CD14-positive monocyte (primary cell): Measurements from ENCODE around the gene CSMD2. TPM values are rescaled to one million over a fixed set of nuclear protein-coding genes. Genes with fewer than 3 reads are reported as not detected.

Source experiments
- DNase-seq, 3 donors: peaks; one replicate each; pipeline ENCODE4 v3.0.0-alpha.2; 2011 to 2022
- H2AFZ ChIP-seq: 2 replicates; pipeline ENCODE4 v1.6.0; 2012; ENCODE audit warnings: mild to moderate bottlenecking, low read depth, low read length, inconsistent platforms; ENCODE audit not compliant: insufficient read depth, poor library complexity, severe bottlenecking
- H3K27ac ChIP-seq, 2 donors: 1 replicate in 1 of 2; 2 replicates in 1 of 2; pipeline ENCODE4 v1.5.1; 2012 to 2013; ENCODE audit warnings: low read length in 2 of 2, control low read depth in 1 of 2, inconsistent platforms in 1 of 2, low read depth in 1 of 2, mild to moderate bottlenecking in 1 of 2
- H3K27me3 ChIP-seq, 2 donors: one replicate each; pipeline versions ENCODE4 v1.6.0 to v1.6.1; 2011 to 2013; ENCODE audit warnings: low read length in 2 of 2; ENCODE audit not compliant: control insufficient read depth in 2 of 2, insufficient read depth in 2 of 2
- H3K36me3 ChIP-seq, 2 donors: replicated peaks in 1 of 2; 1 replicate in 1 of 2; 2 replicates in 1 of 2; pipeline versions ENCODE4 v1.5.1 to v1.6.1; 2012 to 2013; ENCODE audit warnings: low read length in 2 of 2, control low read depth in 1 of 2, inconsistent platforms in 1 of 2, mild to moderate bottlenecking in 1 of 2; ENCODE audit not compliant: insufficient read depth in 2 of 2, control insufficient read depth in 1 of 2
- H3K4me1 ChIP-seq, 2 donors: 1 replicate in 1 of 2; 2 replicates in 1 of 2; pipeline versions ENCODE4 v1.5.1 to v1.6.1; 2012 to 2013; ENCODE audit warnings: low read length in 2 of 2, control low read depth in 1 of 2, inconsistent platforms in 1 of 2, mild to moderate bottlenecking in 1 of 2, moderate library complexity in 1 of 2; ENCODE audit not compliant: insufficient read depth in 2 of 2, control insufficient read depth in 1 of 2
- H3K4me2 ChIP-seq: replicated peaks from 2 replicates; pipeline ENCODE3; 2012; ENCODE audit warnings: low read length, moderate library complexity, mild to moderate bottlenecking; ENCODE audit not compliant: poor library complexity, severe bottlenecking; ENCODE audit errors: extremely low read depth
- H3K4me3 ChIP-seq, 3 experiments: fragments of 200-600 bp in 1 of 3; sonication (generic) in 1 of 3; replicated peaks in 1 of 3; 1 replicate in 2 of 3; 2 replicates in 1 of 3; pipeline ENCODE4 v1.5.1; 2011 to 2013; ENCODE audit warnings: low read length in 3 of 3, mild to moderate bottlenecking in 3 of 3, control low read depth in 2 of 3, low read depth in 2 of 3, inconsistent platforms in 1 of 3, moderate library complexity in 1 of 3
- H3K79me2 ChIP-seq: 2 replicates; pipeline ENCODE4 v1.6.0; 2012; ENCODE audit warnings: mild to moderate bottlenecking, control low read depth, inconsistent platforms, low read length, moderate library complexity; ENCODE audit not compliant: insufficient read depth
- H3K9ac ChIP-seq: 2 replicates; pipeline ENCODE4 v1.6.0; 2017; ENCODE audit warnings: low read length, mild to moderate bottlenecking; ENCODE audit not compliant: insufficient read depth, poor library complexity, severe bottlenecking
- H3K9me3 ChIP-seq, 2 donors: replicated peaks in 1 of 2; 1 replicate in 1 of 2; 2 replicates in 1 of 2; pipeline versions ENCODE4 v1.5.1 to v1.6.1; 2012 to 2013; ENCODE audit warnings: low read length in 2 of 2, control low read depth in 1 of 2; ENCODE audit not compliant: control insufficient read depth in 1 of 2, insufficient read depth in 1 of 2
- H4K20me1 ChIP-seq: 2 replicates; pipeline ENCODE4 v1.6.0; 2012; ENCODE audit warnings: mild to moderate bottlenecking, low read length, control low read depth, moderate library complexity; ENCODE audit not compliant: insufficient read depth
- H3K27ac Mint-ChIP-seq, 7 donors: one replicate each; pipeline ENCODE4 v1.8.0; 2020; ENCODE audit warnings: mild to moderate bottlenecking in 7 of 7, mixed read lengths in 7 of 7, moderate library complexity in 6 of 7, inconsistent platforms in 2 of 7
- H3K27me3 Mint-ChIP-seq, 3 donors: one replicate each; pipeline ENCODE4 v1.8.0; 2021 to 2022; ENCODE audit warnings: low read depth in 3 of 3, mild to moderate bottlenecking in 3 of 3, mixed read lengths in 3 of 3, moderate library complexity in 3 of 3, inconsistent platforms in 1 of 3
- H3K36me3 Mint-ChIP-seq, 2 donors: one replicate each; pipeline ENCODE4 v1.8.0; 2020; ENCODE audit warnings: mixed read lengths in 2 of 2, inconsistent platforms in 1 of 2, mild to moderate bottlenecking in 1 of 2
- H3K4me1 Mint-ChIP-seq: one replicate; pipeline ENCODE4 v1.8.0; 2020; ENCODE audit warnings: mild to moderate bottlenecking, mixed read lengths
- H3K4me3 Mint-ChIP-seq, 2 donors: one replicate each; pipeline ENCODE4 v1.8.0; 2020; ENCODE audit warnings: mild to moderate bottlenecking in 2 of 2, mixed read lengths in 2 of 2, moderate library complexity in 1 of 2
- H3K9me3 Mint-ChIP-seq, 7 donors: one replicate each; pipeline ENCODE4 v1.8.0; 2020 to 2022; ENCODE audit warnings: mixed read lengths in 7 of 7, mild to moderate bottlenecking in 6 of 7, moderate library complexity in 6 of 7, inconsistent platforms in 2 of 7
- WGBS: methylation state at CpG from one replicate; pipeline ENCODE4 v1.1.5; 2013; ENCODE audit warnings: missing lambda C conversion rate; ENCODE audit not compliant: insufficient coverage; 5-methylcytosine and 5-hydroxymethylcytosine counted together
- intact Hi-C, 2 donors: fragments of 100-400 bp; cut with micrococcal nuclease; formaldehyde crosslinking; loops; one replicate each; pipeline versions ENCODE4 v1.15.0 to v1.15.1; 2023
- polyA plus RNA-seq, 3 donors: library from polyadenylated mRNA; depleted of rRNA in 1 of 3; unstranded in 2 of 3; stranded (reverse) in 1 of 3; fragments of 300-500 nt in 2 of 3; fragments of >200 nt in 1 of 3; fragmentation: Illumina TruSeq in 2 of 3; gene quantifications; 1 replicate in 2 of 3; 2 replicates in 1 of 3; pipeline ENCODE4 v1.2.3, GENCODE V29; 2012 to 2021
- TF ChIP-seq, protein P1 (sequence below): fragments of 200-600 bp; IDR thresholded peaks from one replicate; pipeline ENCODE4 v1.8.0; 2022; ENCODE audit warnings: antibody characterized with exemption, mild to moderate bottlenecking

The CSMD2 gene
- polyA plus RNA-seq, 3 donors: 0.04 TPM; not detected in 2

- Histone ChIP-seq H3K27ac (no peak overlapping the region), H2AFZ (no peak overlapping the region), H3K9ac (no peak overlapping the region), H3K4me1 (no peaks in the 10 kb centered on the region), H3K27me3 (no peaks in the 10 kb centered on the region), H3K4me2 (no peak overlapping the region), H3K9me3 (no peaks in the 10 kb centered on the region), H3K4me3 (no peak overlapping the region), H4K20me1 (no peaks in the 10 kb centered on the region), H3K79me2 (no peaks in the 10 kb centered on the region), H3K36me3 (no peaks in the 10 kb centered on the region)
- Mint-ChIP-seq H3K4me1 (no peaks in the 10 kb centered on the region), H3K4me3 (no peak overlapping the region), H3K9me3 (peaks cover 0 to 2% (median 0%) of the 10 kb centered on the region in 7 donors), H3K36me3 (no peaks in the 10 kb centered on the region), H3K27me3 (peaks cover 0 to 9% (median 5%) of the 10 kb centered on the region in 3 donors), H3K27ac (no peak overlapping the region)
- DNase-seq: no peak
- intact Hi-C loops: no loop called here
- TF ChIP-seq, protein P1, sequence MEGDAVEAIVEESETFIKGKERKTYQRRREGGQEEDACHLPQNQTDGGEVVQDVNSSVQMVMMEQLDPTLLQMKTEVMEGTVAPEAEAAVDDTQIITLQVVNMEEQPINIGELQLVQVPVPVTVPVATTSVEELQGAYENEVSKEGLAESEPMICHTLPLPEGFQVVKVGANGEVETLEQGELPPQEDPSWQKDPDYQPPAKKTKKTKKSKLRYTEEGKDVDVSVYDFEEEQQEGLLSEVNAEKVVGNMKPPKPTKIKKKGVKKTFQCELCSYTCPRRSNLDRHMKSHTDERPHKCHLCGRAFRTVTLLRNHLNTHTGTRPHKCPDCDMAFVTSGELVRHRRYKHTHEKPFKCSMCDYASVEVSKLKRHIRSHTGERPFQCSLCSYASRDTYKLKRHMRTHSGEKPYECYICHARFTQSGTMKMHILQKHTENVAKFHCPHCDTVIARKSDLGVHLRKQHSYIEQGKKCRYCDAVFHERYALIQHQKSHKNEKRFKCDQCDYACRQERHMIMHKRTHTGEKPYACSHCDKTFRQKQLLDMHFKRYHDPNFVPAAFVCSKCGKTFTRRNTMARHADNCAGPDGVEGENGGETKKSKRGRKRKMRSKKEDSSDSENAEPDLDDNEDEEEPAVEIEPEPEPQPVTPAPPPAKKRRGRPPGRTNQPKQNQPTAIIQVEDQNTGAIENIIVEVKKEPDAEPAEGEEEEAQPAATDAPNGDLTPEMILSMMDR: no peak
- WGBS: 98% methylated on average over 16 of the region's 18 CpGs
Observed at GRCh38 chr1:33714421-33714820, 450.6 kb downstream of the CSMD2 start.

- Histone ChIP-seq H4K20me1 (no peaks in the 10 kb centered on the region), H2AFZ (no peak overlapping the region), H3K4me2 (no peak overlapping the region), H3K79me2 (no peaks in the 10 kb centered on the region), H3K36me3 (no peaks in the 10 kb centered on the region), H3K4me3 (no peak overlapping the region), H3K4me1 (no peaks in the 10 kb centered on the region), H3K9ac (no peak overlapping the region), H3K27ac (no peak overlapping the region), H3K9me3 (no peaks in the 10 kb centered on the region), H3K27me3 (no peaks in the 10 kb centered on the region)
- H3K9me3 Mint-ChIP-seq: peaks cover 0 to 2% (median 0%) of the 10 kb centered on the region in 7 donors
- peaks cover 0 to 9% (median 5%) of the 10 kb centered on the region in 3 donors for H3K27me3 Mint-ChIP-seq
- H3K4me1 Mint-ChIP-seq: no peaks in the 10 kb centered on the region
- no peak for DNase-seq
- H3K4me3 Mint-ChIP-seq: no peak overlapping the region
- TF ChIP-seq, protein P1: no peak
- intact Hi-C loops: no loop called here
- H3K36me3 Mint-ChIP-seq: no peaks in the 10 kb centered on the region
- H3K27ac Mint-ChIP-seq: no peak overlapping the region
- 74% methylated on average over 8 of the region's 9 CpGs for WGBS
Observed at GRCh38 chr1:33713058-33713877, 451.8 kb downstream of the CSMD2 start.
